22Rv1 (cell line): ENCODE data around the gene C19orf25.
"Not testable (repeated sequence)": the region's sequence is repeated elsewhere in the genome, so short reads cannot be mapped to it uniquely, and the experiment has no call there.

ENCODE experiments used
- ZFX ChIP-seq: fragments of 450-650 bp; IDR thresholded peaks from 2 replicates; pipeline ENCODE4 v1.6.1; 2017; ENCODE audit warnings: antibody characterized with exemption, borderline replicate concordance
- TF ChIP-seq, protein P1 (sequence below): fragments of 450-650 bp; IDR thresholded peaks from 2 replicates; pipeline ENCODE4 v1.5.1; 2017; ENCODE audit warnings: mild to moderate bottlenecking

GRCh38 chr19:1519802-1520201 is 40.8 kb upstream of the C19orf25 start:
- TF ChIP-seq, protein P1, sequence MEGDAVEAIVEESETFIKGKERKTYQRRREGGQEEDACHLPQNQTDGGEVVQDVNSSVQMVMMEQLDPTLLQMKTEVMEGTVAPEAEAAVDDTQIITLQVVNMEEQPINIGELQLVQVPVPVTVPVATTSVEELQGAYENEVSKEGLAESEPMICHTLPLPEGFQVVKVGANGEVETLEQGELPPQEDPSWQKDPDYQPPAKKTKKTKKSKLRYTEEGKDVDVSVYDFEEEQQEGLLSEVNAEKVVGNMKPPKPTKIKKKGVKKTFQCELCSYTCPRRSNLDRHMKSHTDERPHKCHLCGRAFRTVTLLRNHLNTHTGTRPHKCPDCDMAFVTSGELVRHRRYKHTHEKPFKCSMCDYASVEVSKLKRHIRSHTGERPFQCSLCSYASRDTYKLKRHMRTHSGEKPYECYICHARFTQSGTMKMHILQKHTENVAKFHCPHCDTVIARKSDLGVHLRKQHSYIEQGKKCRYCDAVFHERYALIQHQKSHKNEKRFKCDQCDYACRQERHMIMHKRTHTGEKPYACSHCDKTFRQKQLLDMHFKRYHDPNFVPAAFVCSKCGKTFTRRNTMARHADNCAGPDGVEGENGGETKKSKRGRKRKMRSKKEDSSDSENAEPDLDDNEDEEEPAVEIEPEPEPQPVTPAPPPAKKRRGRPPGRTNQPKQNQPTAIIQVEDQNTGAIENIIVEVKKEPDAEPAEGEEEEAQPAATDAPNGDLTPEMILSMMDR, result not testable (repeated sequence)
- TF ChIP-seq ZFX, result not testable (repeated sequence)
